ENCODE data around the gene OSBPL5. TPM values are rescaled to one million over a fixed set of nuclear protein-coding genes. Genes with fewer than 3 reads are reported as not detected.

OSBPL5 gene
- total RNA-seq, 4 donors from 2014 or later = 14.1 to 67.6 (median 31.8) TPM

- ATAC-seq (ENCODE audit: low FRiP score) (no peak), DNase-seq (ENCODE audit: low spot score) (no peak)
- no peak for TF ChIP-seq CTCF (IDR thresholded peaks at IDR 0.05)
Measured at GRCh38 chr11:3087821-3088800, 77.0 kb downstream of the OSBPL5 start.

- no peak for ATAC-seq (ENCODE audit: low FRiP score)
- TF ChIP-seq CTCF (IDR thresholded peaks at IDR 0.05) = no peak
Measured at GRCh38 chr11:3087373-3087772, 77.7 kb downstream of the OSBPL5 start.

GRCh38 chr11:3086671-3087150 lies 78.4 kb downstream of the OSBPL5 start:
- no peak for ATAC-seq (ENCODE audit: low FRiP score)
- no peak for TF ChIP-seq CTCF (IDR thresholded peaks at IDR 0.05)

More at GRCh38 chr11:3087373-3087772, 77.7 kb downstream of the OSBPL5 start:
- DNase-seq (ENCODE audit: low spot score) = no peak

GRCh38 chr11:3086114-3086513 lies 79.0 kb downstream of the OSBPL5 start:
- DNase-seq (ENCODE audit: low spot score) = no peak
- no peak for ATAC-seq (ENCODE audit: low FRiP score)
- no peak for TF ChIP-seq CTCF (IDR thresholded peaks at IDR 0.05)

More at GRCh38 chr11:3086671-3087150, 78.4 kb downstream of the OSBPL5 start:
- no peak for DNase-seq (ENCODE audit: low spot score)

GRCh38 chr11:3085052-3085451 lies 80.1 kb downstream of the OSBPL5 start:
- ATAC-seq (ENCODE audit: low FRiP score) (no peak), DNase-seq (ENCODE audit: low spot score) (no peak)
- no peak for TF ChIP-seq CTCF (IDR thresholded peaks at IDR 0.05)

GRCh38 chr11:3083321-3083720 lies 81.8 kb downstream of the OSBPL5 start:
- ATAC-seq (ENCODE audit: low FRiP score) = no peak
- no peak for DNase-seq (ENCODE audit: low spot score)
- TF ChIP-seq CTCF (IDR thresholded peaks at IDR 0.05) = no peak

- no peak for ATAC-seq (ENCODE audit: low FRiP score)
- no peak for DNase-seq (ENCODE audit: low spot score)
- TF ChIP-seq CTCF (IDR thresholded peaks at IDR 0.05) = no peak
Measured at GRCh38 chr11:3081386-3081751, 83.7 kb downstream of the OSBPL5 start.

Measured in omental fat pad (tissue), 4 donors.